Measurements from ENCODE around the gene MAP3K5.
"Not testable (repeated sequence)": the region's sequence is repeated elsewhere in the genome, so short reads cannot be mapped to it uniquely, and the experiment has no call there.

Gene MAP3K5

DNA sequence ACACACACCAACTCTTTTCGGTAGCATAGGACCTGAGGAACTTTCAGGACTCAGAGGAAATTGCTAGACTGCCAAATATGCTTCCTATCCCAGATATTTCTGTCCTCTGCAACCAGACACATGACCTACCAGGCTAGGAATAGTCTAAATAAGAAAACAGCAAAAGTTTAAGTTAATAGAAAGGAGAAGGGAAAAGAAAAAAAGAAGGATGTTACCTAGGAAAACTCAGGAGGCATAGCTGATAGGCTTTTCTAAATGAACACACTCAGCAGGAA is 74.6 kb downstream of the MAP3K5 start:
- DNase-seq = no peak

GRCh38 chr6:136716917-136717715 is 75.2 kb downstream of the MAP3K5 start:
- no peak for DNase-seq

DNA sequence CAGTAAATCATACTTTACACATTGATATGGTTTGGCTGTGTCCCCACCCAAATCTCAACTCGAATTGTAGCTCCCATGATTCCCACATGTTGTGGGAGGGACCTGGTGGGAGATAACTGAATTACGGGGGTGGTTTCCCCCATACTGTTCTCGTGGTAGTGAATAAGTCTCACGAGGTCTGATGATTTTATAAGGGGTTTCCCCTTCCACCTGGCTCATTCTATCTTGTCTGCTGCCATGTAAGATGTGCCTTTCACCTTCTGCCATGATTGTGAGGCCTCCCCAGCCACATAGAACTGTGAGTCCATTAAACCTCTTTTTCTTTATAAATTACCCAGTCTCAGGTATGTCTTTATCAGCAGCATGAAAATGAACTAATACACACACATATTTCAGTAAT is 79.6 kb downstream of the MAP3K5 start:
- not testable (repeated sequence) for DNase-seq

DNA sequence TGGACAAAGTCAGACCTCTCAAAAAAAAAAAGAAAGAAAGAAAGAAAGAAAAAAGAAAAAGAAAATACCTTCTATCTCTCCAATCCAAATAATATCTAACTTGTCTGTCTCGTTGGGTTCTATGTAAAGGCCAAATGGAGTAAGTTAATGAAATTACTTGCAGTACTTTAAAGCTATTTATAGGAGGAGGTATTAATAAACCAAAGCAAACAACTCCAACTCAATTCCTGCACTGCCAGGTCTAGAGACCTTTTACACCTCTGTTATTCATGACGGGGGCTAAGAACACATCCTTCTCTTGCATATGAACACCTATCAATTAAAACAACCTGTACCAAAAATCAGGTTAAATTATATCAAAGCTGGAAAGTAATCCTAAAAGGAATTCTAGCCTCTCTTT is 80.6 kb downstream of the MAP3K5 start:
- no peak for DNase-seq

- no peak for DNase-seq
Measured at GRCh38 chr6:136710877-136711552, 81.3 kb downstream of the MAP3K5 start.

GRCh38 chr6:136709429-136709828 is 82.8 kb downstream of the MAP3K5 start:
- DNase-seq = peak in 1 of 3 experiments; percentile 13

DNA sequence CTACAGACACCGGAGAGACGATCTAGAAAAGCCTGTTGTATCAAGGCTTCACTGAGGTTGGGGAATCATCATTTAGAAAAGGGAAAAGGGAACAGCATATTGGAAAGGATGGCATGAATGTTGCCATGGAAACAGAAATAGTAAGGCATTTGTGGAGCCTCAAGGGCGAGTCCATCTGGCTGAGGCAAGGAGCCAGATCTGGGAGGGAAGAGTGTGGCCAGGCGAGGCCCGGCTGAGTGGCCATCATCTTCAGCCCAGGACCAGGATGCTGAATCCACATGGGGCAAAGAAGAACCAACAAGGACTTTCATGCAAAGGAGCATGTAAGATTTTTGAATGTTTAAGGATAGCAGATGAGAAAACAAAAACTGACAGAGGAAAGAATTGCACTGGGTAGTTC is 85.8 kb downstream of the MAP3K5 start:
- peak in 1 of 3 experiments; percentile 30 for DNase-seq

DNA sequence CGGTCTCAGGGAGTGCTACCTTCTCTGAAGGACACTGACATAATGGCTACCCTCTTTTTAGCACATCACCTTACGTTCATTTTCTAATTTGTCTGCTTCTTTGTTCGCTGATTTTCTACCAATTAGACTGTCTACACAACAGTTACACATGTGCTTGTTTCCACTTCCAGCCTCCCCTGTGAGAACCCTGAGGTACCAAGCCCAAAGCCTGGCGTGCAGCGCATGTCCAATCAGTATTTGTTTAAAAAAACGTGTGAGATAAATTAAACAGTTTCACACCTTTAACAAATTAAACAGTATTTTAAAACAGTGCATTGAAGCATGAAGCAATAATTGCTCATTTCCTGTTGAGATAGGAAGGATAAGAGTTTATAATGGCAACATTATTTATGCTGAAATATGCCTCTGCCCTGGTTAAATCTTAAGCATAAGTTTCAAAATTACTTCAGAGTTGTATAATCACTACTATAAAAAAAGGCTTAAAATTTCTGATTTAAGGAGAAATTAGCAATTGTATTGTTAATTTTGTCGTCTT is 88.9 kb downstream of the MAP3K5 start:
- DNase-seq = peak in 2 of 3 experiments; percentile 76 to 93

GRCh38 chr6:136701045-136701444 is 91.2 kb downstream of the MAP3K5 start:
- peak in 2 of 3 experiments; percentile 79 to 93 for DNase-seq

DNA sequence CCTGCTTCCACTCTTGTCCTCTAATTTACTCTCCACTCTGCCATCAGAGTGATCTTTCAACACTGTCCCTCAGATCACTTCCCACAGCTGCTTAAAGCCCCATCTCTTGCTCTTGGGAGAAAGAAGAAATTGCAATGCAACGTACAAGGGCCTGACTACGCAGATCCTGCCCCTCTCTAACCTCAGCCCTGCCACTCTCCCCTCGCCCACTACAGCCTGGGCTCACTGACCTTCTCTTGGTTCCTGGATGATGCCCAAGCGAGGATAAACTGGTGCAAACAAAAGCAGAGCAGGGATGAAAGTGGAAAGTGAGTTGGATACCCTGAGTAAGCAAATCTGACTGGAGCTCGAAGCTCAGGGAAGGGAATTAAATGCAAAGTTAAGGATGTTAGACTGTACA is 92.9 kb downstream of the MAP3K5 start:
- DNase-seq = no peak

DNA sequence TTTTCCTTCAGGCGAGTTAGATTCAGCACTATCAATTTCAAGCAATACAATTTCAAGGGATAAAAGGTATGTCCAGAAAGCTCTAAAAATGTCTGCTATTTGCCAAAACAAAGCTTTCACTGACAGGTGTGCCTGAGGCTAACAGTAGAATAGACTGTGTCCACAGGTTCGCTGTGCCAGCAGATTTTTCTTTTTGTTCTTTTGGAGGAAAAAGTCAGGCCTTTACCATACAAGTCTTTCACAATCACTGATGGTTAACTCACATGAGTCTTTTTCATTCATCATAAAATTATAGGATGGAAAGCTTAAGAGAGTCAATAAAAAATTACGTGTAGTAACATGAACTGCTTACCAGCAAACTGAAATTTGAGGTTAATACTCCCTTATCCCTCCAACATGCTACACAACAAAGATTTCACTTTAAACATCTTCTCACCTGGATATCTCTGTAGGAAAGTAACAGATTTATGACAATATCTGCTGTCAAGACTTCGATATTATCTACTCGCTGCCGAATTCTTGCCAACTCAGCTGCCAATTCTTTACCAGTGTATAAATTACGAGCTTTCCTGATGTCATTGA is 95.4 kb downstream of the MAP3K5 start:
- peak in 2 of 3 experiments; percentile 26 to 77 for DNase-seq

DNA sequence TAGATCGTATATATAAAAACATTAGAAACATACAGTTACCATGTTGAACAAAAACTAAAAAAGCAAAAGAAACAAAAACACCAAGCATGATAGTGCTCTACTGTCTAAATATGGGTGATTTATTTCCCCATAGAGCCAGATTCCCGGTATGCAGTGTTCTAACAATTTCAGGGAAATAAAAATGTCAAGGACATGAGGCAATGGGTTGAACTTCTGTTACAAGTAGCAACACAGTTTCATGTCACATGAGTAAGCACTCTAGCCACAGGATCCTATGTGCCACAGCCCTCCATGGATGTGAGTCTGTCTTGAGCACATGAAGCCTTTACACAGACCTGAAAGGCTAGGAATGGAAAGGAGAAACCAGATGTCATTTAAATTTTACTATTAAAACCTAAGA is 96.0 kb downstream of the MAP3K5 start:
- DNase-seq = peak in 1 of 3 experiments; percentile 60

DNA sequence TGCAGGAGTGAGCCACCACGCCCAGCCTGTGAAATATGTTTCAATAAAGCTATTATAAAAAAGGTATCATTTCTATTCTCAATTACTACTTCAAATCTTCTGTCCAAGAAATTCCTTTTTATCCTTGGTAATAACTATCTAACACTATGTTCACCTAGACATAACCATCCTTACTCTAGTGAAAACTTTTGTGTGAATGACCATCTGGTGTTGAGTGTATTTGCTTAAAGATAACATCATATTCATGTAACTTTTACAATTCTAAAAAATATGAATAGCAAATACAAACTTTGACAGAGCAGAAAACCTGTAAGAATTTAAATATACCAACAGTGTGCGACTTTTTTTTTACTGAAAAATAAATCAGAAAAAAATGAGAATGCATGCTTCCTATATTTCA is 96.9 kb downstream of the MAP3K5 start:
- no peak for DNase-seq

- no peak for DNase-seq
Measured at GRCh38 chr6:136693090-136693489, 99.2 kb downstream of the MAP3K5 start.

- DNase-seq = not testable (repeated sequence)
Measured at GRCh38 chr6:136687894-136688293, 104.4 kb downstream of the MAP3K5 start.

GRCh38 chr6:136685540-136686108 is 106.7 kb downstream of the MAP3K5 start:
- DNase-seq = no peak

- DNase-seq = no peak
Measured at GRCh38 chr6:136684466-136684865, 107.8 kb downstream of the MAP3K5 start.

GRCh38 chr6:136683209-136683941 is 108.9 kb downstream of the MAP3K5 start:
- DNase-seq = no peak

DNA sequence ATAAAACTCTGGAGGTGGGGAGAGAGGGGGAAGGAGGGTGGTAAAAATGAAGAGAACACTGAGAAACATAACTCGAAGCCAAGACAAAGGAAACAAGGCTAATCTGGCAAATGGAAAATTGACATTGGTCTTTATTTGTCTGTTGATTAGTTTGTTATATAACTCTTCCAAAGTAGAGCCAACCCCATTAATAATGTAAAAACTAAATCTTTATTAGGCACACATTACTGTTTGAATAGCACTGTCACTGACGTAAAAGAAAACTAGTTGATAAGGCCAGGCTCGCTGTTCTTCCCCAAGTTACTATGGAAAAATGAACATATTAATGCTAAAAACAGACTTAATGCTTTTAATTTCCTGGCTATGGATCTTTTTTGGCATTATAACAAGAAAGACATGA is 110.0 kb downstream of the MAP3K5 start:
- no peak for DNase-seq

DNA sequence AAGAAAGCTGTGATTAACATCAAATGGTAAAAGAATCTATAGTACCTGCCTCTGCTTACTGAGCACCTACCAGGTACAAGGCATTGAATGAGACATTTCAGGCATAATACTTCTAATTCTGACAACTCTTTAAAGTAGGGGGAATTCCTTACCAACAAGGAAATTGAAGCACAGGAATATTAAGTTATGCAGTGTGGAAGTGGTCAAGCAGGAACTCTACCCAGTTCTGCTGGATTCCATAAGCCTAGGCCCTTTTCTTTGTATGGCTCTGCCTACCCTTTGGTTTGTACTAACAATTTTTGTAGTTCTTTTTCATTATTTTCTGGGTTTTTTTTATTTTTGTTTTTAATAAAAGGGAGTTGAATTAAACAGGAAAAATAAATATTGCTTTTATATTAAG is 114.5 kb downstream of the MAP3K5 start:
- no peak for DNase-seq

GRCh38 chr6:136677344-136677743 is 114.9 kb downstream of the MAP3K5 start:
- DNase-seq = no peak

GRCh38 chr6:136676075-136676474 is 116.2 kb downstream of the MAP3K5 start:
- DNase-seq = no peak

DNA sequence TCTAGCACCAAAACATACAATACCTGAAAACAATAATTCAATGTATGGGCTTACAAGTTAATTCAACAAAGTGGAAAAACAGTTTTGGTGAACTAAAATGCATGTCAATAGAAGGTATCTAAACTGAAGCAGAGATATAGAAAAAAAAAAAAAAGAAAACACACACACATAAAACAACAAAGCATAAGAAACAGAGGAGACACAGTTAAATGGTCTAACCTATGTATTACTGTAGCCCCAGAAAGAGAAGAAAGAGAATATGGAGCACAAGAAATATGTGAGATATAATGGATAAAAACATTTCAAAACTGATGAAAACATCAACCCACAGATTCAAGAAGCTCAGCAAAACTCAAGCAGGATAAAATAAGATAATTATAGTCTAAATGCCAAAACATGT is 118.7 kb downstream of the MAP3K5 start:
- DNase-seq = no peak
